IPS DF 4.7 (cell line): ENCODE measurements around the gene PRR5L.
A peak's percentile ranks its signal among the peaks of the same experiment; 100 is the strongest.
"Not testable (repeated sequence)": the region's sequence is repeated elsewhere in the genome, so short reads cannot be mapped to it uniquely, and the experiment has no call there.

ENCODE experiments used
- DNase-seq: peaks from one replicate; pipeline ENCODE4 v3.0.0-alpha.2; 2013; ENCODE audit warnings: low spot score; ENCODE audit errors: extremely low read depth

The PRR5L gene

DNA sequence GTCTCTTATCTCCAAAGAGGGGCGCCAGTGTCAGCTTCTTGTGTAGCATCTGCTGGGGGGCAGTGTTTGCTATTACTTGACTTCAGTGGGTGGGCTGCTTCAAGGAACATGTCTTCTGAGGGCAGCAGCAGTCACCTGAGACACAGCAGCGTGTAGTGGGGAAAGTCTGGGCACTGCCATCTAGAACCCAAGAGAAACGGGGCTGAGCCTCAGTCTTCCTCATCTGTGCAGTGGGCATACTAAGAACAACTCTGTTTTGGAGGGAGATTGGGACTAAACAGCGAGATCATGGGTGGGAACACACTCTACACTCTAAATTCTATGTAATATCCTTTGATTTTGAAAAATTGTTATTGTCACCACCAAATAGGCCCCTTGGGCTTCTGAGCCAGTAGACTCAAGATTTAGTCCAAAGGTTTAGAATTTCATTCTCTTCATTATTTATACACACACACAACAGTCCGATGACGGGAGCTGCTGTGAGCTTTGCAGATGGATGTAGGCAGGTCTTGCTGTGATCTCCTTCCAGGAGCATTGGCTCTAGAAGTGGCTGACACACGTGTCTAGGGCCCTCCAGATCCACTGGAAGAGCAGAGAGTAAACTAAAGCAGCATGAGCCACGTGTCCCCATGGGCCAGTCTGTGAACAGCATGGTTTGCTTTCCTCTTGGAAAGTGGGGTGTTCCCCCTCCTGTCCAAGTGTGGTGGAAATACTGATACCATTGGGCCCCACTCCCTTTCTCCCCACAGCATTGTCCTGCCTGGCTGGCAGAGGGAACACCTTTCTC, 162.2 kb downstream of the PRR5L start:
- DNase-seq = no peak

DNA sequence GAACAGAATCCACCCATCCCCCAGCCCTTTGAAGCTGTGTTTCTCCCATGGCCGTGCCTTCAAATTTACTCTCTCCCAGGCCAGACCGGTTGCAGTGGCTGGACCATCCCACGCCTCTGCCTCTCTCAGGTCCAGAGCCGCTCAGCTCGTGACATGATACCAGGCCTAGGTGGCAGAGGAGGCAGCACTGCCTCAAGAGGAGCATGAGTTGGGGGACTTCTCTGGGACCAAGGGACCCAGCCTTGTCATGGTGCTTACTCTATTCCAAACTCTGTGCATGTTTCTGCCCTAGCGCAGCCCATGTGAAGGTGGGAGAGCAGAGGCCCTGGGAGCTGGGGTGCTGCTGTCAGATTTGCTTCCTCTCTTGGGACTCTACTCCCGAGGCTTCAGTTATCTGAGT, 163.0 kb downstream of the PRR5L start:
- DNase-seq = no peak

DNA sequence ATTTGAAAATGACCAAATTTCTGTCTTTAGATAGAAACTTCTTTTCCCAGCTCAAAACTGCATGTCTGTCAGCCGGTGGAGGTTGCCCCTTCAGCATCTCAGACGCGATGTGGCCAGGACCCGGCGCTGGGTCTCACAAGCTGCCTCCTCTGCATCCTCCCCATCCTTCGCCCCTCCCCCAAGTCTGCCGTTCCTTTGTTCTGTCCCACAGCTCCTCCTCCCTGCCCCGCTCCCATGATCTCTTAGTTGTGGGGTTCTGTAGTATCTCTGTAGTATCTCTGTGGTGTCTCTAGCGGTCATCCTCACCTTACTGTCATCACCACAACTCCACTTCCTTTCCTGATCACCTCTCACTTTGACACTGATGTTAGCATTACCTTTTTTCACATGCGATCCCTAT, 164.1 kb downstream of the PRR5L start:
- DNase-seq = no peak

DNA sequence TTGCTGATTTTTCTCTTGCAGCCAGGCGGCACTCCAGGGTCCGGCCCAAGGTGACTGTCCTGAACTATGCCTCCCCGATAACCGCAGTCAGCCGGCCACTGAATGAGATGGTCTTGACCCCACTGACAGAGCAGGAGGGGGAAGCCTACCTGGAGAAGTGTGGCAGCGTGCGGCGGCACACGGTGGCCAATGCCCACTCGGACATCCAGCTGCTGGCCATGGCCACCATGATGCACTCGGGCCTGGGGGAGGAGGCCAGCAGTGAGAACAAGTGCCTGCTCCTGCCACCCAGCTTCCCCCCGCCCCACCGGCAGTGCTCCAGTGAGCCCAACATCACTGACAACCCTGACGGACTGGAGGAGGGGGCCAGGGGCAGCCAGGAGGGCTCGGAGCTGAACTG, 166.2 kb downstream of the PRR5L start:
- no peak for DNase-seq

DNA sequence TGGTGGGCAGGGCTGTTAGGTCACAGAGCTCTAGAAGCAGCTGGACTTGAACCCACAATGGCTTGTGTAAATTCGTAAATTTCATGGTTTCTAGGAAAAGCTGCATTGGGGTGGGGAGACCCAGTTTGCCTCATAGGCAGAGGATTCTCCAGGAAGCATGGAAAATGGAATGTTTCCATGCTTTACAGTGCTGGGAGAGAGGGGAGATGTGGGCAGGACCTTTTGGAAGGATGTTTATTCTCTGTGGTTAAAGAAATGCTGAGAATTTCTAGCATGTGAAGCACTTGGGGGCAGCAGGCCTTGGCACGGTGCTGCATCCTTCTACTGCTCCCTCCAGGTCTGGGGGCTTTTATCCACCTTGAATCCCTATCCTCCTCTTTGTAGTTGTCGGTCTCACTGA, 167.7 kb downstream of the PRR5L start:
- DNase-seq = no peak

DNA sequence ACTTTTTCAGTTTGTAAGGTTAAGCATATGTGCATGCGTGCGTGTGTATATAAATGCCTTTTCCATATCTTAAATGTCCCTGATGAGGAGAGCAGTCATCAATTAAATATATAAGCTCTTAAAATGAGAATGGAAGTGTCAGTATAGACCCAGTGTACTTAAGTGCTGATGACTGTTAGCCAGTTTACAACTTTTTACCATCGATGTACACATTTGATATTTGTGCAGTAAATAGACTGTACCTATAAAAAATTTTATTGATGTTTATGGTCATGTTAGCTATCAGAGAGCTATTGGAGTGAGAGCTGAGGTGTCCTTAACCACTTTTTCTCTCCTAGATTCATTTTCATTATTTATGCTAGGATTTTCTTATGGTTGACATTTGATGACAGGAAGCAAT, 168.6 kb downstream of the PRR5L start:
- DNase-seq = no peak

DNA sequence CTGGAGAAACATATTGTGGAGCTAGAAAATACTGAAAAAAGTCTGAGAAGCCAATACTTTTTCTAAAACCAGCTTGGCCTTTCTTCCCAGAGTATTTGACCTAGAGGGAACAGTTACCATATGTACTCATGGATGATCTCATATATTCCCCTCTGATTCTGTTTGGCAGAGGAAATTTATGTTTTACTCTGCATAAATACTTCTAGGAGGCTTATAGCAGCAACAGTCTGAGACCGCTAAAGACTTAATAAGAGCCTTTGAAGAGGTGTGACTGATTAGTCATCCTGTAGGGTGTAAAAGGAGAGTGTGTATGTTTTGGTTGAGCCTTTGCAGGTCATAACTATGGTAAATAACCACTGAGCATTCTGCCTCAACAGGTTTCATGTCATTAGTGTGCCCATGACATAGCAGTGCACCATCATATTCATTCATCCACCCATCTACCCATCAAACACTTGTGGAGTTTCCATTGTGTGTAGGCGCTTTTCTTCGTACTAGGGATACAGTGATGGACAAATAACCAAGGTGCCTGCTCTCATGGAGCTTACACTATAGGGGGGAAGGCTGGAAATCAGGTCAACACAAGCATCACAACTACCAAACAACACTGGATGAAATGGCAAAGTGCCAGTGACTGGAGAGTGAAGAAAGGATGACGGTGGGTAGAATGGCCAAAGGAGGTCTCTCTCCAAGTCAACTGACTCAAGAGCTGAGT, 169.5 kb downstream of the PRR5L start:
- no peak for DNase-seq

DNA sequence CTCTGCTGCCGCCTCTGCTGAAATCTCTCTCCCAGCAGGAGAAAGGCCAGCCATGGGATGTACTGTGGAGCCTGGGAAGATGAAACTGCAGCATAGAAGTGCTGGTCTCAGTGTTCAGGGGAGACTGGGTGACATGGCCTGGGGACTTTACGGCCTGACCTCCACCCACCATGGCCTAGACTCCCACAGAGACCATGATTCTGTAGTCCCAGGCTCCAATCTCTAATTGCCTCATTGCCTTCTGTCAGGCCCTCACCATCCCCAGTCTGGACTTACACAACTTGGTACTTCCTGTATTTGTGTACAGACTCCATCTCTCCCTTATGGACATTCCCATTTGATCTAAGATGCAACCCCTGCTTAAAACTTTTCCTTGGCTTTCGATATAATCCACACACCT, 170.9 kb downstream of the PRR5L start:
- no peak for DNase-seq

DNA sequence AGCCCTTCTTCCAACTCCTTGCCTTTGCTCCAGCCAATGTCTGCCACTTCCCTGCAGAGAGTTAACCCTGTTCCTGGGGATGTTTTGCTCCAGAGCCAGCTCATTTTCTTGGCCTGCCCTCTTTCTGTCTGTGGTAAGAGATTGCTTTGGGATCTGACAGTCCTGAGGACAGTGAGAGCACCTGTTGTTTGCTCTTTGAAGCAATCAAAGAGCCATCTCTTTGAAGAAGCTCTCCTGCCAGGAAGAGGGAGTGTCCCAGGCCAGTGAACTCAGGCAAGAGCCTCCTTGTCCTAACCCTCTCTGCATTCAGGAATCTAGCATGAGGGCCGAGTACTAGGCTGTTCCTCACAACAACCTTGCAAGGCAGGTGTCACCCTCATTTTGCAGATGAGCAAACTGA, 171.8 kb downstream of the PRR5L start:
- no peak for DNase-seq

DNA sequence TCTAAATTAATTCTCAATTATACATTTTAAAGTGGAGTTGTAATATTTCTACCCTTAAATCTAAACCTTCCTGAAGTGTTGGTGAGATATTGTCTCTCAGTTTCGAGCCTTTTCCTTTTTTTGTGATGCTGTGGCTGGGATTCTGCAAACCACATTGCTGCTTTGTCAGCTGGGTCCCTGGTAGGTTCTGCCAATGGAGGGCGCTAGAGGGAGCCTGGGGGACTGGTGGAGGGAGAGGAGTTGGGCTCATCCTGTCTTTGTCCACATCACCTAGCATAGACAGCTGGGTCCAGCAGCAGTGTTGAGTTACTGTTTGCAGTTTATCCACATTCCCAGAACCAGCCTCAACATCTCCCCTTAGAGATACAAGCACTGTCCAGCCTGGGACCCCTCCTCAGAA, 173.0 kb downstream of the PRR5L start:
- peak; percentile 28 for DNase-seq

DNA sequence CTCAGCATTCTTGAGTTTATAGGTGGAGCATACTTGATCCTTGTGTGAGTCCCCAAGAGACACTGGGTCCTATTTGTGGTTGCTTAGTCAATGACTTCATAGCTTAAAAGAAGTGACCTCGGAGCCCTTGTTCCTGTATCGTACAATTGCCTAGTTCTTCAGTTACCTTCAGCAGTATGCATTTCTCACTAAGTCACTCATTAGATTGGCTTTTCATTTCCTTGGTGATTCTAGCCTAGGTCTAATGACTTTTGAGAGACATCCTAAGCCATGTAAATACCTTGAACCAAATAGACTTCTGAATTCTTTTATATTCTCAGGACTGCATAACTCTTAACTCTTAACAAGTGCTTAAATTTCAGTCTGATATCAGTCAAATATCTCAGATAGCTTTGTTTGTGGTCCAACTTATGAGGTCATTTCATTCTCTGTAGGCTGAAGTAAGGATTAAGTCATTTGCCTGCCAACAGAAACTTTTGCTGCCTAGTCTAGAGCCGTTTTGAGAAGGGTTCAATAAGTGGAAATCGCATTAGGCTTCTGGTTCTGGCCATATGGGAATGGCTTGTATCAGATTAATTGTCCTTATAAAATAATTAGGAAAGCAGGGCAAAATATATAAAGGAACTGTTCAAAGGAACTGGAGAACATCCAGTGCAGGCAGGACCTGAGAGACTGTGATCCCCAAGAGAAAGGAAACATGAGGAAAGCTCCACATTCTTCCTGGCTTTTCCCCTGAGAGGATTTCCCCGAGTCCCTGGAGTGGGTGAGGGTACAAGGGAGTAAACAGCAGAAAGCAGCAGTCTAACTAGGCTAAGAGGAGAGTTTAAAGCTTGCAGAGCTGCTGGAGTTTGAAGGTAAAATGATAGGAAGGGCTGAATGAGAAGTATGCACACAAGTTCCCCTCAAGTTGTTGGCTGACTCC, 174.1 kb downstream of the PRR5L start:
- DNase-seq = no peak

DNA sequence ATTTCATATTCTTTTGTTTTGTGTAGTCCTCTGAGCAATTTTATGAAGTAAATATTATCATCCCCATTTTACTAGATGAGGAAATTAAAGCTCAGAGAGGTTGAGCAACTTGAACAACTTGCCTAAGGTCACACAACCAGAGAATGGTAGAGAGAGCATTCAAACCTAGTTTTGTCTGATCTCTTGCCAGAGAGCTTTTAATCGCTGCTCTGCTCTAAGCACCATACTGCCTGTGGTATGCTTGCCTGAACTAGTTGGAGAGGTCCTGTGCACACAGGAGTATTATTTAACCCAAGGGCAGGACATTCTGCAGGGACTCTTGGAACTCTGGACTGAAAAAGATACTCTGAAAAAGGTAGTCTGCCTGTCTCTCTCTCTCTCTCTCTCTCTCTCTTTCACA, 175.5 kb downstream of the PRR5L start:
- no peak for DNase-seq

DNA sequence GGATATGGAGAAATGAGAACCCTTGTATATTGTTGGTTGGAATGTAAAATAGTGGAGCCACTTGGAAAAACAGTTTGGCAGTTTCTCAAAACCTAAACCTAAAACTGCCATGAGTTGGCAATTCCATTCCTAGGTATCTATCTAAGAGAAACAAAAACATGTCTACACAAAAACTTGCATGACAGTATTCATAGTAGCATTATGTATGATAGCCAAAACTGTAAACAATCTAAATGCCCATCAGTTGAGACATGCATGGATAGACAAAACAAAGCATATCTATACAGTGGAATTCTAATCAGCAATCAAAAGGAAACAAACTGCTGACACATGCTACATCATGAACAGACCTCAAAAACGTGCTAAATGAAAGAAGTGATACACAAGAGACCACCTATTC, 179.1 kb downstream of the PRR5L start:
- no peak for DNase-seq

DNA sequence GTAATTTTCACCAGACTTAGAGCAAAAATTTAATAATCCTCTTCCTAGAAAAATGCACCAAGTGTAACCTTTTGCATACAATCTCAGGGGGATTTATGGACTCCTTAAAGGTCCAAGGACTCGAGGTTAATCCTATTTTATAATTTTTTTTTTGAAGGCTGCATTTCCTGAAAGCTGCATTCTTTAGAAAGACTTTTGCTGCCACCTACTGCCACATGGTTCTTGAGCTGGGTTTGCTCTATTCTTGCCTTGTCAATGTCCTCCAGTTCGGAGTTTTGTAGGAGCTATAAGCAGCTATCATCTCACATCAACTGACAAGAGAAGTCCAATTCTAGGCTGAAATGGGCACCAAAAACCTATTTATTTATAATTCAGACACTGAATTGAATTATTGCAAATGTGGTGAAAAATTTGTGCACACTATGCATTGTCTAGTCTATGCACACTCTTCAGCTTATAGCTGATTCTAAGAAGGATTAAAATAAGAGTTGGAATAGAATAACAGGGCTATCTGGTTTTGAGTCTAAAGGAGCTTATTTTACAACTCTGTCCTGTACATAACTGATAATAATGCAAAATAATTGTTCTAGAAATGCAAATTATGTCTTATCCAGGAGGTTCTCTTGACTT, 182.7 kb downstream of the PRR5L start:
- no peak for DNase-seq

DNA sequence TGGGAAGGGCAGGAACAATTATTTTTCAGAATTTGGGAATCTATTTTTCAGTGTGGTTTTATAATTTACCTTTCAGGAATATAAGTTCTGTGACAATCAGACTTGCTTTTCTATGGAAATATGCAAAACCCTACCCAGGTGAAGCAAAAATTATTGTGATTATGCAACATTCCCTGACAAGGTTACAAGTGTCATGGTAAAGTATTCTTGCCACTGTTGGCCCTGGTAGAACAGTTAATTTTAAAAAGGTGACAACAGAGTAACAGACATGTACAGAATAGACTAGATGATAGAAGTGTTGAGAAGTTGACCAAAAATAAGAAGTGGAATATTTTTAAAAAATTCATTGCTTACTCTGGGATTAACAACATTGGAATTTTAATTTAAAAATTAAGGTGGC, 184.7 kb downstream of the PRR5L start:
- DNase-seq = no peak

DNA sequence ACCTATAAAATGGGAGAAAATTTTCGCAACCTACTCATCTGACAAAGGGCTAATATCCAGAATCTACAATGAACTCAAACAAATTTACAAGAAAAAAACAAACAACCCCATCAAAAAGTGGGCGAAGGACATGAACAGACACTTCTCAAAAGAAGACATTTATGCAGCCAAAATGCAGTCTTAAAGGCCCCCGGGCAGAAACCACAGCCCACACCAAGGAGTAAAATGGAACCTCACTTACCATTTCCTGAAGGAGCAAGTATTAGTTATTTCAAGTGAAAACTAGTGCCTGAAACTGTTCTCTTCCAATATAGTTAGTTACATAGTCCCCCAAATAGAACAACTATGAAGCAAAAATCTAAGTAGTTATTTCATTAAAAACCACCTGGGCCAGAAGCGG, 187.0 kb downstream of the PRR5L start:
- not testable (repeated sequence) for DNase-seq

DNA sequence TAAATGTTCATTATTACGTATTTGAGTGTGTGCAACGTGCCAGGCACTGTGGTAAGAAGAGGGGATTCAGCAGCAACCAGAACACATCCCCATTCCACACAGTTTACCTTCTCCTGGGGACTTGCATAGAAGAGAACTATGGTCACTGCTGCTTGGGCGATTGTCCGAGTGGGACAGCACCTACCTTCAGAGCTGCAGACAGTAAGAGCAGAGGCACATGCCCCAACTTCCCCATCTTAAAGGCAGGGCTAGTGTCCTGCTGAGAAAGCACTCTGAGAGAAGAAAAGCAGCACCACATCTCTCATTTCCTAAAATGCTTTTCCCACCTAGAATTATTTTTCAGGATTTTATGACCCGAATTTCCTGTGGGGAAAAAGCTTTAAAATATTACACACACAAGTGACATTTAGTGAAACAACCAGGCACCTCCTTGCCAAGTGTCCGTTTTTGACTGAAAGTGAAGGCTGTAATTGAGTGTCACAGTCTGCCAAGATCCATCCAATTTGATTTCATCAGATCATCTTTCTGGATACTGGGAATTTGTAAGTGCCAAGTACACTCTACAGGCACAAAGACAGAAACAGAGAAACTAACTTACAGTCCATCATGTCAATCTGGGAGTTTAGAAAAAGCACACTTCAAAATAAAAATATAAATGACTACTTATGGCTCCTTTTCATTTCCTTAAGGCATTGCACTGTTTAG, 189.4 kb downstream of the PRR5L start:
- no peak for DNase-seq

DNA sequence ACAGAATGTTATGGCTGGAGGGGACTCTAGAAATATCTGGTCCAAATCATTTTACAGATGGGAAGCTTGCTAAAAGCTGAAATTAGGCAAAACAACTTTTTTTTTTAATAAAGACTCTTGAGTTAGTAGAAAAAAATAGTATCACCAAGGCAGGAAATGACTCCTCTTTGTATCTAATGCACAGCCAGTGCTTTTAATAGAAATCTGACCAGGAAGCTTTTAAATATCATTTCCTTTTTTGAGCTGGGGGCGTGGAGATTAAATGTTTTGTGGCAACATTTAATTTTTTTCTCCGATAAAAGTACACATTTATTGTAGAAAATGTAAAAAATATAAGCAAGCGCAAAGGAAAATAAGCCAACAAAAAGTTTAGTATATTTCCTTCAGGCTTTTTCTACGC, 191.5 kb downstream of the PRR5L start:
- DNase-seq = no peak

DNA sequence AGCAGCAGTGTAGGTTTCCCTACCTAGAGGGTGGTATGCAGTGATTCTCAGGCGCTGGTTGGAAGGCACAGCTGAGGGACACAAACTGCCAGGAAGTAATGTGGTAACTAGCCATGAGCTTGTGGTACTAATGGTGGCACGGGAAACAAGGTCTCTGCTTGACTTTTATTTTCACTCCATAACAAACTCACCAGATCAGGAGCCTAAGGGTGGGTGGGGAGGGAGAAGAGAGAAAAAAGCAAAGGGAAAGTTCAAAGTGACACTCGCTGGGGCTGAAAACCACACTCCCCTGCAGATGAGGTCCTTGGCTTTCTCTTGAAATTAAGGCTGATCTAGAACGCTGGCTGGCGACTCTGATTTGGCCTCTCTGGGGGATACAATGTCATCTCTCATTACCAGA, 192.0 kb downstream of the PRR5L start:
- no peak for DNase-seq

DNA sequence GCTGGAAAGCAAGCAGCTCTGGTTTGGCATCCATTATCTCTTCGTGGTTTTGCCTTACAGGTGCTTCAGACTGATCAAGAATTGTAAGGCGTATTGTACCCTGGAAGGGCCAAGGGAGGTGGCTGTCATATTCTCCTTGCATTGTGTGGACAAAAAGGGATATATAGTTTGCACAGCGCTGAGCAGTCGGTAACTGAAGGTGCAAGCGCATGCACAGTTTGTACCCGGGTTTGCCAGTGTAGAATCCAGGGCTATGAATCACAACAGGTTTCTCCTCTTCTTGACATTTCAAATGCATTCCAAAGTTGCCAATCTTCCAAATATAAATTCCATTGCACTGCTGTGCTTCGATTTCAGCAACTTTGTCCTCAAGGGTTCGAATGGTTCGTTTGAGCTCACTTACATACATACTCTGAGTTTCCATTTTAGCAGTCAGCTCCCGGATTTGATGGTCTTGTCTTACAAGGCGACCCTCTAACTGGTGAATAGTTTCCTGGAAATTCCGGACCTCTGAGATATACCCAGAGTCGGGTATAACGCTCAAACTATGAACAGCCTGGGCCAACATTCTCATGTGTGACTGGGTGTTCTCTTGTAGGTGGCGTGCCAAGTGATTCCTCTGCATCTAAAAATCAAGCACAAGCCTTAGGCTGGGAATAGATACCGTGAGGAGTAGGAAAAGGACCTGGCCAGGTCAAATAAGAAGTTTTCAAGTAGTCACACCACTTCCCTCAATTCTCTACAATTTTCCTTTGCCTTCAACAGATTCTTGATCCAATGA, 194.1 kb downstream of the PRR5L start:
- DNase-seq = no peak
